Vagina (tissue), 2 donors: ENCODE results near the gene PSAP.
"Not testable (repeated sequence)": the region's sequence is repeated elsewhere in the genome, so short reads cannot be mapped to it uniquely, and the experiment has no call there.

ENCODE experiments used
- CTCF ChIP-seq, 3 experiments: fragments of 450-650 bp in 2 of 3; fragments of 200-600 bp in 1 of 3; sonication (generic) in 1 of 3; IDR thresholded peaks; one replicate each; pipeline ENCODE4 v1.5.1; 2017 to 2019; ENCODE audit warnings: antibody characterized with exemption in 3 of 3, mild to moderate bottlenecking in 2 of 3, moderate library complexity in 2 of 3
- POLR2A ChIP-seq, 2 donors: fragments of 450-650 bp; IDR thresholded peaks; one replicate each; pipeline ENCODE4 v1.6.1; 2017; ENCODE audit warnings: antibody characterized with exemption in 2 of 2, mild to moderate bottlenecking in 2 of 2, moderate library complexity in 2 of 2
- POLR2AphosphoS5 ChIP-seq, 2 donors: sonication (generic); formaldehyde crosslinking; IDR thresholded peaks; one replicate each; pipeline ENCODE4 v1.9.0; 2017; ENCODE audit warnings: antibody characterized with exemption in 2 of 2, mild to moderate bottlenecking in 2 of 2, low read depth in 1 of 2; ENCODE audit not compliant: insufficient read depth in 1 of 2

GRCh38 chr10:71898346-71898745 lies 47.3 kb upstream of the PSAP start:
- TF ChIP-seq CTCF (IDR thresholded peaks at IDR 0.05); POLR2A (IDR thresholded peaks at IDR 0.05); POLR2AphosphoS5 (IDR thresholded peaks at IDR 0.05; ENCODE audit: insufficient read depth in 1 of 2, low read depth in 1 of 2): not testable (repeated sequence)
